SU-DHL-6 (cell line): ENCODE results near the gene VPS9D1.
"Not testable (repeated sequence)": the region's sequence is repeated elsewhere in the genome, so short reads cannot be mapped to it uniquely, and the experiment has no call there.

Experiments
- H2AFZ ChIP-seq: fragments of 200-600 bp; sonication (generic); 2 replicates; pipeline ENCODE4 v1.6.1; 2014; ENCODE audit warnings: low read depth, mild to moderate bottlenecking, moderate library complexity, mixed read lengths, antibody characterized with exemption, low read length; ENCODE audit not compliant: severe bottlenecking
- H3F3A ChIP-seq: fragments of 200-600 bp; shearing (Covaris generic); 2 replicates; pipeline ENCODE4 v1.6.0; 2016; ENCODE audit warnings: antibody characterized with exemption, mild to moderate bottlenecking; ENCODE audit not compliant: insufficient read depth
- H3K27ac ChIP-seq: fragments of 200-600 bp; sonication (generic); 2 replicates; pipeline ENCODE4 v1.5.1; 2016; ENCODE audit warnings: low read depth, mild to moderate bottlenecking, low read length, moderate library complexity, mixed read lengths
- H3K27me3 ChIP-seq: fragments of 200-600 bp; sonication (generic), shearing (Covaris generic); 2 replicates; pipeline ENCODE4 v1.6.0; 2014; ENCODE audit warnings: mild to moderate bottlenecking, low read length
- H3K36me3 ChIP-seq: fragments of 200-600 bp; sonication (generic); 2 replicates; pipeline ENCODE4 v1.6.1; 2014; ENCODE audit warnings: mild to moderate bottlenecking, low read length, mixed read lengths
- H3K4me2 ChIP-seq: fragments of 300-600, 200-600 bp; shearing (Covaris generic), sonication (generic); 2 replicates; pipeline ENCODE4 v1.6.0; 2014; ENCODE audit warnings: low read length, low read depth, mild to moderate bottlenecking; ENCODE audit not compliant: poor library complexity, severe bottlenecking
- H3K4me3 ChIP-seq: fragments of 200-600 bp; sonication (generic); 2 replicates; pipeline ENCODE4 v1.5.1; 2014; ENCODE audit warnings: antibody characterized with exemption, low read length, mild to moderate bottlenecking, mixed read lengths; ENCODE audit not compliant: insufficient read depth, poor library complexity, severe bottlenecking
- H3K79me2 ChIP-seq: fragments of 200-600 bp; sonication (generic); 2 replicates; pipeline ENCODE4 v1.6.1; 2014; ENCODE audit warnings: mild to moderate bottlenecking, low read length, moderate library complexity; ENCODE audit not compliant: insufficient read depth
- H3K9ac ChIP-seq: fragments of 200-600 bp; sonication (generic); 2 replicates; pipeline ENCODE4 v1.7.0; 2014; ENCODE audit warnings: mild to moderate bottlenecking, low read length
- H3K9me2 ChIP-seq: fragments of 200-600 bp; sonication (generic); replicated peaks from 2 replicates; pipeline ENCODE4 v1.6.1; 2014; ENCODE audit warnings: low read length; ENCODE audit not compliant: insufficient read depth
- H3K9me3 ChIP-seq: fragments of 200-600 bp; sonication (generic); 2 replicates; pipeline ENCODE4 v1.6.1; 2014; ENCODE audit warnings: low read length, mixed read lengths; ENCODE audit not compliant: insufficient read depth
- H4K20me1 ChIP-seq: fragments of 200-600 bp; sonication (generic); 2 replicates; pipeline ENCODE4 v1.6.1; 2014; ENCODE audit warnings: low read depth, mild to moderate bottlenecking, antibody characterized with exemption, low read length, moderate library complexity, mixed read lengths
- CTCF ChIP-seq: fragments of 200-600 bp; sonication (generic); IDR thresholded peaks from one replicate; pipeline ENCODE4 v1.5.1; 2017; ENCODE audit warnings: antibody characterized with exemption, mild to moderate bottlenecking, low read length, moderate library complexity; ENCODE audit not compliant: insufficient read depth, poor library complexity, severe bottlenecking
- EZH2phosphoT487 ChIP-seq: fragments of 200-600 bp; sonication (generic), shearing (Covaris generic); conservative IDR thresholded peaks from 2 replicates; pipeline ENCODE4 v1.6.1; 2018; ENCODE audit warnings: mild to moderate bottlenecking, antibody characterized with exemption, low read length, moderate library complexity, mixed read lengths

Gene VPS9D1

DNA sequence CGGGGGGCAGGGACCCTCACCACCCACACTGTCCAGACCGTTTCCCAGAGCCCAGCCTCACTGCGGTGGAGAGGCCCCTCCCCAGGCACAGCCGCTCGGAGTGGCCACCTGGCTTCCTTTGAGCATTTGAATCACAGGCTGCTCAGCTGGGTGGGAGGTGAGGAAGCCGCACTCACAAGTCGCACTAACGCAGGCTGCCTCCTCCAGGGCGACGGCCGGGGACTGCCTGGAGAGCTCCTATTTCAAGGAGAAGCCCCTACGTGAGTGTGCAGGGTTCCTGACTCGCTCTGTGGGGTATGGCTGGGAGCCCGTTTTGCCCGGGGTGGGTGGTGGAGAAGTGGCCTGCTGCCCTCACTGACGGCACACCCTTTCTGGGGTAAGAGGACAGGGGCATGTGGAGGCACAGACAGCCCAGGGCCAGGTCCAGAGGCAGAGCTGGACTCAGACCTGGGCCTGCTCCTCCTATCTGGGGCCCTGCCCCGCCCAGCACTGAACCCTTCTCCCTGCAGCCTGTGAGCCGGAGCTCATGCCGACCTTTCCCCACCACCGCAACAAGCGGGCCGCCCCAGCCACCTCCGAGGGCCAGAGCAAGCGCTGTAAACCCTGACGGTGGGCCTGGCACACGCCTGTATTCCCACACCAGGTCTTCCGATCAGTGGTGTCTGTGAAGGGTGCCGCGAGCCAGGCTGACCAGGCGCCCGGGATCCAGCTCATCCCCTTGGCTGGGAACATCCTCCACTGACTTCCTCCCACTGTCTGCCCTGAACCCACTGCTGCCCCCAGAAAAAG is 25.4 kb downstream of the VPS9D1 start:
- Histone ChIP-seq H3K36me3 (no peaks in the 10 kb centered on the region), H3K79me2 (no peaks in the 10 kb centered on the region), H3F3A (no peaks in the 10 kb centered on the region), H3K9me3 (no peaks in the 10 kb centered on the region), H3K4me3 (no peak overlapping the region), H3K9ac (no peak overlapping the region), H3K4me2 (no peak overlapping the region), H3K27me3 (no peaks in the 10 kb centered on the region), H2AFZ (no peak overlapping the region), H4K20me1 (no peaks in the 10 kb centered on the region; the same call in 1 of the 2 replicates), H3K9me2 (no peaks in the 10 kb centered on the region), H3K27ac (no peak overlapping the region)
- TF ChIP-seq EZH2phosphoT487 (no peak), CTCF (no peak)

GRCh38 chr16:89694784-89695085 is 26.0 kb downstream of the VPS9D1 start:
- not testable (repeated sequence) for H2AFZ ChIP-seq, H3K4me3 ChIP-seq, H3K9ac ChIP-seq, H3K9me2 ChIP-seq, H3K9me3 ChIP-seq, H3K36me3 ChIP-seq, H3K27ac ChIP-seq, H3K27me3 ChIP-seq, H3K79me2 ChIP-seq, H4K20me1 ChIP-seq, H3F3A ChIP-seq, H3K4me2 ChIP-seq

DNA sequence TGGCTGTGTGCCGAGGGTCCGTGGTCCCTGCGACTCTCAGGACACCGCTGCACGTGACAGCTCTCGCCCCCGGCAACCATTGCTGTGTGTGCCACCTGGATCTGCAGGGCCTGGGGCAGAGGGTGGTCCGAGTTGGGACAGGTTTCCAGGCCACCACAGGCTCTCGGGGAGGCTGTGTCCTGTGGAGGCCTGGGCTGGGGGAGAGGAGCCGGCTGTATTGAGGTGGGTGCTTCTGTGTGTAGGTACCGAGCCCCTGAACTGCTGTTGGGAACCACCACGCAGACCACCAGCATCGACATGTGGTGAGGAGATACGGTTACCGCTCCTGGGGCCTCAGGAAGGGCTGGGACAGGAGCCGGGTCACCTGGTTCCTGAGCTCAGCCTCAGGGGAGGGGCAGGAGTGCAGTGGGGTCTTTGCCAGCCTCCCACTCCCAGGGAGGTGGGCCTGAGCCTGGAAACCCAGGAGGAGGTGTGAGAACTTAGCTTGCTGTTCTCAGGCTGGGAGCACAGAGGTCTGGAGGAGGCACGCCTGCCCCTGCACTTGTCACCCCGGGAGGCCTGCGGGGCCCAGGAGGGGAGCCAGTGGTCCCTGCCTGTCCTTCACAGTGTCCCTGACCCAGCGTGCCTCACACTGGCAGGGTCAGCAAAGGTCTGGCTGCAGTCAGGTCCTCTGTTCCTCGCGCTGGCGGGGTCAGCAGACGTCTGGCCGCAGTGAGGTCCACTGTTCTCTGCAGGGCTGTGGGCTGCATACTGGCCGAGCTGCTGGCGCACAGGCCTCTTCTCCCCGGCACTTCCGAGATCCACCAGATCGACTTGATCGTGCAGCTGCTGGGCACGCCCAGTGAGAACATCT is 26.5 kb downstream of the VPS9D1 start:
- no peak overlapping the region for H3K9ac ChIP-seq
- H3K27ac ChIP-seq, result no peak overlapping the region
- H3K9me2 ChIP-seq, result no peaks in the 10 kb centered on the region
- H3K9me3 ChIP-seq, result no peaks in the 10 kb centered on the region
- no peaks in the 10 kb centered on the region for H3K79me2 ChIP-seq
- no peaks in the 10 kb centered on the region for H3F3A ChIP-seq
- H3K4me2 ChIP-seq, result no peak overlapping the region
- no peaks in the 10 kb centered on the region for H3K36me3 ChIP-seq
- no peak for TF ChIP-seq EZH2phosphoT487
- TF ChIP-seq CTCF, result no peak
- H3K4me3 ChIP-seq, result no peak overlapping the region
- H3K27me3 ChIP-seq, result no peaks in the 10 kb centered on the region
- H4K20me1 ChIP-seq, result no peaks in the 10 kb centered on the region
- H2AFZ ChIP-seq, result no peak overlapping the region

- Histone ChIP-seq H3K27ac (no peak overlapping the region), H3K27me3 (no peaks in the 10 kb centered on the region), H2AFZ (no peak overlapping the region), H3K4me3 (no peak overlapping the region), H3K9me2 (no peaks in the 10 kb centered on the region), H3K4me2 (no peak overlapping the region), H3K36me3 (no peaks in the 10 kb centered on the region), H3K9ac (no peak overlapping the region), H4K20me1 (no peaks in the 10 kb centered on the region), H3K79me2 (no peaks in the 10 kb centered on the region), H3K9me3 (no peaks in the 10 kb centered on the region), H3F3A (no peaks in the 10 kb centered on the region)
- no peak for TF ChIP-seq EZH2phosphoT487
Observed at GRCh38 chr16:89693289-89693731, 27.4 kb downstream of the VPS9D1 start.
